Activated CD4-positive, alpha-beta T cell treated with anti-CD3 and anti-CD28 coated beads, Interleukin-2, amount 50 U/mL, for 24 hours (primary cell): ENCODE results near the gene CGNL1.

ENCODE experiments used
- DNase-seq, 2 donors: peaks; one replicate each; pipeline ENCODE4 v3.0.0-alpha.2; 2020; ENCODE audit warnings: low read depth in 1 of 2, low spot score in 1 of 2

CGNL1 gene

GRCh38 chr15:57348081-57348480, 28.2 kb upstream of the CGNL1 start:
- DNase-seq: no peak

- DNase-seq: no peak
These were observed 23.6 kb upstream of the CGNL1 start for GRCh38 chr15:57352535-57353316.

GRCh38 chr15:57353317-57353804, 22.9 kb upstream of the CGNL1 start:
- DNase-seq: no peak

GRCh38 chr15:57354436-57355123, 21.7 kb upstream of the CGNL1 start:
- no peak for DNase-seq

DNA sequence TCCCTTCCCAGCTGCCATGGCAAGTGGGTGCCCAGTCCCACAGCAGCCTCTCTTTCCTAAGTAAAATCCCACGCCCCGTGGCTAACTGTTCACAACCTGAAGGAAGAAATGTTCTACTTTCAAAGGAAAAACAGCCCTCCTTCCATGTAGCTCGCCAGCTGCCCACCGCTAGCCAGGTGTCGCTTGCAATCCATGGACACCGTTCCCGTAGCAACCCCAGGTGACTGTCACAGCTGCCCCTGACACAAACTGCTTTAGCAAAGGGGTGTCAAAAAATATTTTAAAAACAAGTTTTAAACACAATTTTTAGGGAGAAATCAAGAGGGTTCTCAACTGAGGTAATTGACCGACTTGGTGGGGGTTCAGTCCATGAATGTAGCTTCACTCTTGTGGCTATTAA, 21.0 kb upstream of the CGNL1 start:
- DNase-seq: no peak

- no peak for DNase-seq
These were observed 20.1 kb upstream of the CGNL1 start for GRCh38 chr15:57356178-57356577.

DNA sequence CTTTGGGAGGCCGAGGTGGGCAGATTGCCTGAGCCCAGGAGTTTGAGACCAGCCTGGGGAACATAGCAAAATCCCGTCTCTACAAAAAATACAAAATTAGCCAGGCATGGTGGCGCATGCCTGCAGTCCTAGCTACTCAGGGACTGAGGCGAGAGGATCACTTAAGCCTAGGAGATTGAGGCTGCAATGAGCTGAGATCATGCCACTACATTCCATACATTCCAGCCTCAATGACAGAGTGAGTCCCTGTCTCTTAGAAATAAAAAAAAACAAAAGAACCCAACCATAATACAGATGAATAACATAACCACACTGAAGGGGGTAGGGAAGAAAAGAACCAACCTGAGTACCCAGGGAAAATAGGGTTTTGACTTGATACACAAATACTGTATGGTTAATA, 19.7 kb upstream of the CGNL1 start:
- no peak for DNase-seq

DNA sequence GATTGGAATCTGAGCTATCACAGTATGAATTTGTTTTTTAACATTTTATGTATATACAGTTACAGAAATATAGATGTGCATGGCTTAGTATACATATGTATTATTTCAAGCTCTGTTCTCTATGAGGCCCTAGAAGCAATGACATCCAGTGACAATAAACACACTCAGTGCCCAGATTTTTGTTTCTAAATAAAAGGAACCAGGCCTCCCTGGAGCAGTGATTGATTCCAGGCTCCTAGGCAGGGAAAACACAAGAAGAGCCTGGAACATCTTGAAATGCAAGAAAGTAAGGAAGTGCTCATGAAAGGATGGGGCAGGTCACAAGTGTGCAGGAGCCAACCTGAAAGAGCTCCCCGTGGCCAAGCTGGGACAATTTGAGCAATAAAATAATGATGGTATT, 18.5 kb upstream of the CGNL1 start:
- DNase-seq: no peak

DNA sequence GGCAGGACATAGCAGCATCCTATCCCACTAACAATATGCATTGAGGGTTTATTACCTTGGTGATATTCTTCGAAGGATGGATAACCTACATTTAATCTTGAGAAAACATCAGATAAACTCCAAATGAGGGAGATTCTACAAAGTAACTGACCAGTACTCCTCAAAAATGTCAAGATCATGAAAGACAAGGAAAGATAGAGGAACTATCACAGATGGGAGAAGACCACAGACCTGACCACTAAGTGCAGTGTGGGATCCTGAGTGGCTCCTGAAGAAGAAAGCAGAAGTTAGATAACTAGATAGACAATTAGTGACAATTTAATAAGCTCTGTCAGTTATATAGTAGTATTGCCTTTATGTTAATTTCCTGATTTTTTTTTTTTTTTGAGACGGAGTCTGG, 17.7 kb upstream of the CGNL1 start:
- DNase-seq: no peak

GRCh38 chr15:57363661-57364060, 12.6 kb upstream of the CGNL1 start:
- DNase-seq: no peak

- no peak for DNase-seq
These were observed 11.9 kb upstream of the CGNL1 start for GRCh38 chr15:57364282-57365007.

DNA sequence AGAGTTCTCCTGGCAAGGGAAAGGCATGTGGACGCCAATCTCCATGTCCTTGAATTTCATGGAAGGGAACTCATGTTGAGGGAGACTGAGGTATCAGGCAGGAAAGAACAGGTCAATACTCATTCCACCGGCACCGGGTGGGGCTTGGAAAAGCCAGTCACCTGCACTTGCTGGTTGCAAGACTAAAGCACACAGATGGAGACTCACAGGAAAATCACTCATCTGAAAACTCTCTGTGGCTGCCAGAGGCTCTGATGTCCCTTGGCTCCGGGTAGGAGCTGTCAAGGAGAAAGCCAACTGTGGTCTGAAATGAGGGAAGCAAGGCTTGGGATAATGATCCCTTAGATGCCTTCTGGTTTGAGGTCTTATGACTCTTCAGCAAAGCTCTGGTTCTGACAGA, 8.7 kb upstream of the CGNL1 start:
- DNase-seq: no peak

DNA sequence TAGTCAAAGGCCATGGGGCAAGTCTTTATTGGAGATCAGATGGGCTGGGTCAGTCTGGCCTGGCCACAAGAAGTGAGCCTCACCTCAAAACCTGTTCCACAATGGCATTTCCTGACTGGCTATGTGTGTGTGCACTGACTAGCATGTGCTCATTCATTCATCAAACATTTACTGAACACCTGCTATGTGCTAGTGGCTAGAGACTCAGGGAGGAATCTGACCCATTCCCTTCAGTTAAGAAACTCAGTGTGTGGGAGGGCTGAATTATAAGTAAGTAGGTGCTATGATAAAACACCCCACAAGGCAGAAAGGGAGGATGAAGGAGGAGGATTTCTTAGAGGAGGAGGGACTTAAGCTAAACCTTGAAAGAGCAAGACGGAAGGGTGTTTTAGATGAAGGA, 5.4 kb upstream of the CGNL1 start:
- DNase-seq: no peak

GRCh38 chr15:57373251-57373881, 2.9 kb upstream of the CGNL1 start:
- DNase-seq: no peak

DNA sequence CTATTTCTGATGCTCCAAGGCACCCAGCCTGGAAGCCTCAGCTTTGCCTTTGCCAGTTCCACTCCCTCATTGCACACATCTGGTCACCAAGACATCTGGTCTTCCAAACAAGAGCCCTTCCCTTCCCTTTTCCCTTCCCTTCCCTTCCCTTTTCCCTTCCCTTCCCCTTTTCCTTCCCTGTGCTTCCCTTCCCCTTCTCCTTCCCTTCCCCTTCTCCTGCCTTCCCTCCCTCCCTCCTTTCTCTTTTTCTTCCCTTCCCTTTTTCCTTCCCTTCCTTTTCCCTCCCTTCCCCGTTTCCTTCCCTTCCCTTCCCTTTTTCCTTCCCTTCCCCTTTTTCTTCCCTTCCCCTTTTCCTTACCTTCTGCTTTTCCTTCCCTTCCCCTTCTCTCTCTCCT, 2.4 kb upstream of the CGNL1 start:
- no peak for DNase-seq

- DNase-seq: no peak
These were observed 582 bp downstream of the CGNL1 start for GRCh38 chr15:57376696-57377477.

DNA sequence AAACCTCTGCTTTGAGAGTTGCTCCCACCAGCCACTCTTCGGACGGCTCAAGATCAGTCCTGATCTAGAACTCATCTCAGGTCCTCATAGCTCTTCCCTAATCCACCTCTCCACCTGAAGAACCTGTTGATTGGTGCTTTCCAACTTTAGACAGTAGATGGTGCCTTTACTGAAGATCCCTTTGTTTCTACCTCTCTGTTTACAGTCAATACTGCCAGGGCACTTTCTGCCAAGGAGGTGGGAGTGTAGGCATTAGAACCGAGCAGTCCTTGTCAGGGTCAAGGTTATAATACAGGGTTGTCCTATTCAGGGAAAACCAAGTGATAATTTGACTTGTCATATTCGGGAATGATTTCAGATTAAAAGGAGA, 1.2 kb downstream of the CGNL1 start:
- no peak for DNase-seq

DNA sequence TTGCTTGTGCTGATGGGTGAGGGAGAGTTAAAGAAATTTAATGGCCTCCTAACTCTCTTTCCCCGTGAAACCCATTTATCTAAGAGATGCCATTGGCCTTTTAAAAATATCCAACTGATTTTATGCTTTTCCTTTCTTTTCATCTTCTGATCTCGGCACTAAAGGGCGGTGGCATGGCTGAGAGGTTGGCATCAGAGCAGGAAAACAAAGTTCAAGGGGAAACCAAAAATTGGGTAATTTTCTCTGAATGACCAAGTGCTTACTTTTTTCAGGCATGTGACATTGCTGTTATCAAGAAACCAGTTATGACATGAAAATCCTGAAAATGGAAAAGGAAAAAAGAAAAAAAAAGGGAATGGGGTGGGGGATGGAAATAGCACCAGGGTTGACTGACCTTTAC, 3.2 kb downstream of the CGNL1 start:
- DNase-seq: no peak

DNA sequence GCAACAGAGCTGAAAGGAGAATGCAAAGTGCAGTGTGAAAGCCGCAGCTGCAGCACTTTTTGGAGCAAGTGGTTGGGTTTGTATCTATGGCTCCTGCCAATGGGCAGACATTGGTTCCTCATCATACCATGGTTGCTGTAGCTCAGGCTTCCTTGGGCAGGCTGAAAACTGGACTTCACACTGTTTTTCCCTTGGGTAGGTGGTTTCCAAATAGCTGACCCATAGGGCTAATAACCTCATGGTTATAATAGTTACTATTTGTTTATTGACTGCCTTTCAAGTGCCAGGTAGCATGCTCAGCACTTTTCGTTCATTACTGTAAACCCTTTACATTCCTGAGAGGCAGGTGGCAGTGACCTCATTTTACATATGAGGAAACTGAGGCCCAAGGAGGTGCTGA, 4.5 kb downstream of the CGNL1 start:
- DNase-seq: no peak

DNA sequence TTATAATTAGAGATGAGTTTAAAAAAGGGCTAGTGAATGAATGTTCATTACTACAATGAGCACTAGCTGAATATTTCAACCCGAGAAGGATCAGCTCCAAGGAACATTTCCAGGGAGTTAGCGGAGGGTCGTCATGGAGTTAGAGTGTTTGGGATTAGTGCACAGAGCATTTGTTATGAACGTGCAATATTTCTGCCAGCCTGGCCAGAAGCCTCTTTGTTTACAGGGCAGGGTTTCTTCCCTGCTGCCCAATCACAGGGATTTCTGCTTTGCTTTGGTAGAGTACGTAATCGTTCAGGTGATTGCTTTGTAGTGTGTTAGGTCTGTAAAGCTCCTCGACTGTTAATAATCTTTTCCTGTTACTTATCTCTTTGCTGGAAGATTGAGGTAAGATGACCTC, 5.9 kb downstream of the CGNL1 start:
- DNase-seq: no peak

DNA sequence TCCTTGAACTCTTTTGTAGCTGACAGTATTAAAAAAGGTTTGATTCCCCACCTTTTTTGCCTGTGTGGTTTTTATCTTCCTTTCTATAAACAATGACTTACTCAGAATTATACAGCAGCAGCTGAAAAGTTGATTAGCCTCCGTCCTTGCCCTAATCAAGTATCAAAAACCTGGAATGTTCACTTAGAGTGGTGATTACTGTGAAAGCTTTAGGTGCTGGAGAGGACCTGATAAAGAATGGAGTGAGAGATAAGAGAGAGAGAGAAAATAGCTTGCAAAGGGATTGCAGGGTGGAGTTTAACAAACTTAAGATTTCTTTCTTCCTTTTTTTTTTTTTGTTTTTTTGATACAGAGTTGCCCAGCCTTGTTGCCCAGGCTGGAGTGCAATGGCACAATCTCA, 6.7 kb downstream of the CGNL1 start:
- no peak for DNase-seq
